NCI-H510A (cell line): ENCODE measurements around the gene XYLT1.
"Not testable (repeated sequence)": the region's sequence is repeated elsewhere in the genome, so short reads cannot be mapped to it uniquely, and the experiment has no call there.

Experiments
- DNase-seq: peaks from one replicate; lab custom pipeline; 2025; lab: John Stamatoyannopoulos, UW

XYLT1 gene

GRCh38 chr16:17306211-17306610 is 164.5 kb downstream of the XYLT1 start:
- DNase-seq = not testable (repeated sequence)

- no peak for DNase-seq
Observed at GRCh38 chr16:17305694-17306093, 165.1 kb downstream of the XYLT1 start.

- peak; percentile 50 for DNase-seq
Observed at GRCh38 chr16:17304491-17305119, 166.2 kb downstream of the XYLT1 start.

- no peak for DNase-seq
Observed at GRCh38 chr16:17304106-17304490, 166.7 kb downstream of the XYLT1 start.

- DNase-seq = no peak
Observed at GRCh38 chr16:17303101-17303500, 167.7 kb downstream of the XYLT1 start.

- no peak for DNase-seq
Observed at GRCh38 chr16:17302620-17303019, 168.1 kb downstream of the XYLT1 start.

GRCh38 chr16:17302214-17302613 is 168.5 kb downstream of the XYLT1 start:
- DNase-seq = no peak

GRCh38 chr16:17301593-17302135 is 169.1 kb downstream of the XYLT1 start:
- peak; percentile 80 for DNase-seq

GRCh38 chr16:17301184-17301583 is 169.6 kb downstream of the XYLT1 start:
- DNase-seq = no peak

- DNase-seq = no peak
Observed at GRCh38 chr16:17299790-17300189, 171.0 kb downstream of the XYLT1 start.

- DNase-seq = no peak
Observed at GRCh38 chr16:17298238-17298637, 172.5 kb downstream of the XYLT1 start.

GRCh38 chr16:17296431-17296830 is 174.3 kb downstream of the XYLT1 start:
- DNase-seq = no peak

- DNase-seq = no peak
Observed at GRCh38 chr16:17295948-17296347, 174.8 kb downstream of the XYLT1 start.

GRCh38 chr16:17294856-17295255 is 175.9 kb downstream of the XYLT1 start:
- no peak for DNase-seq

- DNase-seq = no peak
Observed at GRCh38 chr16:17293813-17294558, 176.8 kb downstream of the XYLT1 start.

GRCh38 chr16:17291289-17291688 is 179.5 kb downstream of the XYLT1 start:
- no peak for DNase-seq

- no peak for DNase-seq
Observed at GRCh38 chr16:17289674-17290635, 180.8 kb downstream of the XYLT1 start.

GRCh38 chr16:17289050-17289449 is 181.7 kb downstream of the XYLT1 start:
- no peak for DNase-seq

- no peak for DNase-seq
Observed at GRCh38 chr16:17287166-17287800, 183.5 kb downstream of the XYLT1 start.

- no peak for DNase-seq
Observed at GRCh38 chr16:17286443-17286842, 184.3 kb downstream of the XYLT1 start.

- no peak for DNase-seq
Observed at GRCh38 chr16:17283016-17283415, 187.7 kb downstream of the XYLT1 start.

- DNase-seq = no peak
Observed at GRCh38 chr16:17282247-17282646, 188.5 kb downstream of the XYLT1 start.
